Astrocyte of the cerebellum (primary cell): ENCODE data around the gene IPO11.

Experiments
- DNase-seq: peaks from one replicate; pipeline ENCODE4 v3.0.0-alpha.2; 2011; ENCODE audit warnings: low read depth
- H3K4me3 ChIP-seq: 2 replicates; pipeline ENCODE4 v1.5.1; 2011; ENCODE audit warnings: mild to moderate bottlenecking, low read depth, low read length, moderate library complexity
- CTCF ChIP-seq: IDR thresholded peaks from 2 replicates; pipeline ENCODE4 v1.5.1; 2012; ENCODE audit warnings: low read length, low read depth, moderate library complexity, mild to moderate bottlenecking; ENCODE audit errors: missing control alignments
- in situ Hi-C: cut with HindIII; loops from 2 replicates; pipeline ENCODE4 v1.10.0; 2017; ENCODE audit warnings: low sequenced_read_pairs

Gene IPO11

GRCh38 chr5:62521319-62521718, 108.8 kb downstream of the IPO11 start:
- in situ Hi-C loops, result no loop called here
- H3K4me3 ChIP-seq, result no peak overlapping the region
- no peak for DNase-seq

GRCh38 chr5:62522811-62523210, 110.2 kb downstream of the IPO11 start:
- no peak for TF ChIP-seq CTCF
- in situ Hi-C loops, result no loop called here
- DNase-seq, result no peak
- H3K4me3 ChIP-seq, result no peak overlapping the region

More at GRCh38 chr5:62521319-62521718, 108.8 kb downstream of the IPO11 start:
- TF ChIP-seq CTCF, result no peak

GRCh38 chr5:62533597-62533996, 121.0 kb downstream of the IPO11 start:
- DNase-seq, result no peak
- in situ Hi-C loops, result no loop called here
- no peak overlapping the region for H3K4me3 ChIP-seq
- no peak for TF ChIP-seq CTCF

- in situ Hi-C loops, result no loop called here
- H3K4me3 ChIP-seq, result no peak overlapping the region
- DNase-seq, result no peak
- TF ChIP-seq CTCF, result no peak
These were observed 122.1 kb downstream of the IPO11 start for GRCh38 chr5:62534461-62535236.

GRCh38 chr5:62536232-62536631, 123.7 kb downstream of the IPO11 start:
- TF ChIP-seq CTCF, result no peak
- no peak for DNase-seq
- in situ Hi-C loops, result no loop called here
- H3K4me3 ChIP-seq, result no peak overlapping the region

- in situ Hi-C loops, result no loop called here
- DNase-seq, result no peak
- TF ChIP-seq CTCF, result no peak
- no peak overlapping the region for H3K4me3 ChIP-seq
These were observed 124.2 kb downstream of the IPO11 start for GRCh38 chr5:62536783-62537182.
